HL-60/S4 treated with retinoic acid at 250 ng/mL for 4 days and 3 days (cell line): Measurements from ENCODE around the gene RPS27L.
"Not testable (repeated sequence)": the region's sequence is repeated elsewhere in the genome, so short reads cannot be mapped to it uniquely, and the experiment has no call there.

ENCODE experiments used
- in situ Hi-C: fragments of 300-500 bp; cut with MboI; formaldehyde crosslinking; loops from 2 replicates; pipeline ENCODE4 v1.7.0; 2022; ENCODE audit warnings: low sequenced_read_pairs

The RPS27L gene

DNA sequence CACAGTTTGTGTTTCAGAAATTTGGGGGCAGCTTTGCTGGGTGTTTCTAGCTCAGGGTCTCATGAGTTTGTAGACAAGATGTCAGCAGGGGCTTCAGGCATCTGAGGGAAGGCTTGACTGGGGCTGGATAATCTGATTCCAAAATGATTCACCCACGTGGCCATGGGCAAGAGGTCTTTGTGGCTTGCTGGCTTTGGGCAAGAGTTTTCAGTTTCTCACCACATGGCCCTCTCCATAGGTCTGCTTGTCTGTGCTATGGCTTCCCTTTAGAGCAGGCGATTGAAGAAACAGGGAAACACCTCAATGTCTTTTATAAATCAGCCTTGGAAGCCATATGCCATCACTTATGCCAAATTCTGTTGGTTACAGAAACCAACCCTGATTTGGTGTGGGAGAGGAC lies 11.9 kb downstream of the RPS27L start:
- in situ Hi-C loops: no loop called here

DNA sequence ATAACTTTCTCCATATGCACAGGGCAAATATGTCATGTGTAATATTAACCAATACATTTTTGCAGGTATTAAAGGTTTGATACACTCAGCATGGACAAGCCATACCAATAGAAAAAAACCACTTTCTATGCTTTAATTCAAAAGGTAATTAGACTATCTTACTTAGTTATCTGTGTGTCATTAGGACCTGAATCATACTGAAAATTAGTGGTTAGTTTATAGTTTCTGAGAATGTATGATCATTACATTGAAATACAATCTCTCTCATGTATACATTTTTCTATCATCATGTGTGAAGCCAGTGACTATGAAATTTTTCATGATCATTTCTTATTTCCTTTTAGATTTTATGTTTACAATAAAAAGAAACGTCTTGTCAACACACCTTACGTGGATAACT lies 16.3 kb downstream of the RPS27L start:
- in situ Hi-C loops: no loop called here

DNA sequence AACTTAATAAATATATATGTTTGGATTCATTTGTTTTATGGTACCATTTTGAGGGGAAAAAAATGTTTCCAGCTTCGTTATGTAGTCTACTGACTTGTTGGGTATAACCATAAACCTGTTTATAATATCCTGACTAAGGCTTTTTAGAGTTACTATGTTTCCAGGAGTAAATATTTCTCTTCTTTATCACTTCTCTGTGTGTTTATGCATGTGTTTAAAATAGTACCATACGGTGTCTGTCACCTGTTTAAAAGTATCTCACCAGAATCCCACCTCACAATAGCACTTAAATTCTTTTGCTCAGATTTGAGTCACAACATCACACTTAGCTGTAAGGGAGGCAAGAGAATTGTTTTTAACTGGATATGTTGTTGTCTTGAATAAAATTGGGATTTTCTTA lies 20.5 kb downstream of the RPS27L start:
- in situ Hi-C loops: no loop called here

DNA sequence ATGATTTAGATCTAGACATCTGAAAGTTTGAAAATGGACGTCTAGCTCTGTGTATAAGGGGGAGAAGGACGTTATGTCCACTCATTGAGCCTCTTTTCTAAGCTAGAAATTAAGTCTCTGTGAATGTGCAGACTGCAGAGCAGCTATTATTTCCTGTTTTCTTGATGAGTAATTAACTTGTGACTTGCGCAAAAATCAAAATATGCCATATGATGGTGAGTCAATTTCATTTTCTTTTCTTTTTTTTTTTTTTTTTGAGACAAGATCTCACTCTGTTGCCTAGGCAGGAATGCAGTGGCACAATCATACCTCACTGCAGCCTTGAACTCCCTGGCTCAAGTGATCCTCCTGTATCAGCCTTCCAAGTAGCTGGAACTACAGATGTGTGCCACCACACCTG lies 21.5 kb downstream of the RPS27L start:
- in situ Hi-C loops: no loop called here

DNA sequence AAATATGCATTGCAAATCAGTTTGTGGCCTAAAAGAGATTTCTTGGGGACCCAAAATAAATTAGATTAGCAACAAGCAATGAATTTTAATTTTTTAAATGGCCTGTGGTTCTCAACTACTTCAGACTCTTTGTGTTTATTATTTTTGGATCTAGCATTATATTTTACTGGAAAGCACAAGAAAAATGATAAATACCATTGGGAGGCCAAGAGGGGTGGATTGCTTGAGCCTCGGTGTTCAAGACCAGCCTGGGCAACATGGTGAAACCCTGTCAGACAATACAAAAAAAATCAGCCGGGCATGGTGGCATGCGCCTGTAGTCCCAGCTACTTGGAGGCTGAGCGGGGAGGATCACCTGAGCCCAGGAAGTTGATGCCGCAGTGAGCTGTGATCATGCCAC lies 22.0 kb downstream of the RPS27L start:
- in situ Hi-C loops: no loop called here

DNA sequence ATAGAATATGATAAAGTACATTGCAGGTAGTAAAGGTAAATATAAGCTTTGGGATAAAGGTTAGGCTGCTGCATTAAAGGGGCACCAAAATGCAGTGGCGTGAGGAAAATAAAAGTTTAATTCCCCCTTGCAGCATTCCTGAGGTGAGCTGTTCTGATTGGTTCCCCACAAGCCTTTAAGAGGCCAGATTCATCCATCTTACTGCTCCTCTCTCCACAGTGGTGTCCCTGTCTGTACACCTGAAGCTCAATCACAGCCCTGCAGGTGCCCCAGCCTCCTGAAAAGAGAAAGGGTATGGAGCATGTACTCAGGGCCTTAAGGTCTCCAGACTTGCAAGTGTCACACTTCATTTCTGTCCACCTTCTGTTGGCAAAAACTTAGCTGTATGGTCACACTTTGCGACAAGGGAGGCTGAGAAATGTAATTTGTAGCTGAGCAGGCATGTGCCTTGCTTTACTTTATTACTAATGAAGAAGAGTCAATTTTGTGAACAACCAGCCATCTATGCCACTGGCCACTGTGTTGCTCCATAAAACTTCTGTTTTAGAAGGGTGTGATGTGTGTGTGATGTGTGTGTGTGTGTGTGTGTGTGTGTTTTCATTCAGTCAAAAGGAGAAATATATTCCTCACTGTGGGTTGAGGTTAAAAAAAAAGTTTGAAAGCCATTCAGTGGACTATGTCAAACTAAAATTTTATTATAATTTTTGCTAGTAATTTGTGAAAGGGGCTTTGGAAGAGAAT lies 22.9 kb downstream of the RPS27L start:
- in situ Hi-C loops: no loop called here

DNA sequence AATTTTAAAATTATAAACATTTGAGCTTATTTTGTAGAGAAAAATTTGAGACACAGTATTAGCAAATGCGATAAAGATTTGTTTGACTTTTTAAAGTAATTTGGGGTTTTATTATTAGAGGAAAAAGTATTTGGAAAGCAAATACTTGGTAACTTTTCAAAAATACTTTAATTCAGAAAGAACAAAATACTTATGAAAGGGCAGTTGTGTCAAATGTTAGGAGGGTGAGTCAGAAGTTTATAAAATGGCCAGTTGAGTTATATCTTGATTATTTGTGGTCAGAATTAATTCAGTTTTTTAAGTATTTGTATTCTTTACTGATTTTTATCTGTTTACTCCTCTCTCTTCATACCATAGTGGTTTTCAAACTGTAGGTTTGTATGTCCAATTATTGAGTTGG lies 23.5 kb downstream of the RPS27L start:
- in situ Hi-C loops: no loop called here

DNA sequence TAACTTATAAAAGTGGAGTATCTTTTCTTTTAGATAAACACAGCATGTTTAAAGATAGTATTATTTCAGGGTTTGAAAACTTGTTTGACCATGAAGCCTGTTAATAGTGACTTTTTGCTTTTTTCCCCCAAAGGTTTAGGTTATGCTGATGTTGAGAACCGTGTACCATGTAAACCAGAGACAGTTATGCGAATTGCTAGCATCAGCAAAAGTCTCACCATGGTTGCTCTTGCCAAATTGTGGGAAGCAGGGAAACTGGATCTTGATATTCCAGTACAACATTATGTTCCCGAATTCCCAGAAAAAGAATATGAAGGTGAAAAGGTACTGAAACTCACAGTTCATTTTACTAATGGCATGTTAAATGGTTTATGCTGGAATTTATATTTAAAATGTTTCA lies 30.6 kb downstream of the RPS27L start:
- in situ Hi-C loops: no loop called here

DNA sequence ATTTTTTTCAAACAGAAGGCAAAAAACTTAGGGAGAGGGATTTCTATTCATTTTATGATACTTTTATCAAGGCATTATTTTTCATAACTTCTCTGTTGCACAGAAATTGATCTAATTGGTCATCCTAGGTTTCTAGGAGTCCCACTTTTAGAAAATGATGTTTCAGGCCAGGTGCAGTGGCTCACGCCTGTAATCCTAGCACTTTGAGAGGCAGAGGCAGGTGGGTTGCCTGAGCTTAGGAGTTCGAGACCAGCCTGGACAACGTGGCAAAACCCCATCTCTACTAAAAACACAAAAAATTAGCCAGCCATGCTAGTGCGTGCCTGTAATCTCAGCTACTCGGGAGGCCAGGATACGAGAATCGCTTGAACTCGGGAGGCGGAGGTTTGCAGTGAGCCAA lies 32.8 kb downstream of the RPS27L start:
- in situ Hi-C loops: no loop called here

DNA sequence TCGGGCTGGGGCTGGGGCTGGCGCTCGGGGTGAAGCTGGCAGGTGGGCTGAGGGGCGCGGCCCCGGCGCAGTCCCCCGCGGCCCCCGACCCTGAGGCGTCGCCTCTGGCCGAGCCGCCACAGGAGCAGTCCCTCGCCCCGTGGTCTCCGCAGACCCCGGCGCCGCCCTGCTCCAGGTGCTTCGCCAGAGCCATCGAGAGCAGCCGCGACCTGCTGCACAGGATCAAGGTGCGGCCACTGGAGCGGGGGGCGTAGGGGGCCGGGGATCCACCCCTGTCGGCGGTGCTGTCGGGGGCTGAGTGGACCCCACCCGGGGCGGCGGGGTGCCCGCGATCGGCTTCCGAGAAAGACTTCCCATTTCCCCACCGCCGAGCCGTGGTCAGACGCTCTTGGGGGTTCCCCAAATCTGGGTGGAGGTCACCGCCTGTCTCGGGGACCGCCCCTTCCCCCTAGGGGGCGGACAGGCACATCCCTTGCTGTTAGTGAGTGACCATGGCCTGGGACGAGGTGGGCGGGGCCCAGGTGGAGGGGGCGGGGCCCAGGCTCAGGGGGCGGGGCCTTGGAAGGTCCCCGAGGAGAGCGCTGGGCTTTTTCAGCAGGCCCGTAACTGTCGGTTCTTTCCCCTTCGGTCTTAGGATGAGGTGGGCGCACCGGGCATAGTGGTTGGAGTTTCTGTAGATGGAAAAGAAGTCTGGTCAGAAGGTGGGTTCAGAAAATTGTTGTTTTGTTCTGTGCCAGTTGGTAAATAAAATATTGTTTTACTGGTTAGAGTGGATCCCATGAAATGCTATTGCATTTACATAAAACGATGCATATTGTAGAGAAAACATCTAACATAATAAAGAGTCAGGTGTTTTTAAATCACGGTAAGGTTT lies 35.0 kb downstream of the RPS27L start:
- in situ Hi-C loops: no loop called here

DNA sequence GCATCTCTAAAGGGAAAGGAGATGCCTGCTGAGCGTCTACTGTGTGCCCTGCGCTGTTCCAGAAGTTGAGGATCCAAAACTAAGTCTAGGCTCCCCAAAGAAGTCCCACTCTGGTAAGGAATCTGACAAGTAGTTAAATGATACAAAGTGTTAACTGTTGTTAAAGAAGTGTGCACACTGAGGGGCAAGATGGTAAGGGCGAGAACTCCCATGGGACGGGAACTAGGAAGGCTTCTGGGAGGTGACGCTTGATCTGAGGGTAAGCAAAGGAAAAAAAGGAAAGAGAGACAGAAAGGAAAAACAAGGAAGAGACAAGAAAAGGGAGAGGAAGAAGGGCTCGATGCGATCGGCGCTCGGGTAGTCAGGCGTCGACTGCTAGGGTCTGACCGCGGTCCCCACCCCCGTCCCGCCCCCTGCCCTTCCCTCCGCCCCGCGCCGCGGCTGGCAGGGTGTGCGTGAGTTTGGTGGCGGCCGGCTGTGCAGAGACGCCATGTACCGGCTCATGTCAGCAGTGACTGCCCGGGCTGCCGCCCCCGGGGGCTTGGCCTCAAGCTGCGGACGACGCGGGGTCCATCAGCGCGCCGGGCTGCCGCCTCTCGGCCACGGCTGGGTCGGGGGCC lies 35.8 kb downstream of the RPS27L start, which contains the start of gene LACTB:
TSS of gene LACTB (plus strand) at position 480 of the 620 bp plus-strand sequence. CDS start at position 491, 11 bp downstream.
- in situ Hi-C loops: no loop called here

DNA sequence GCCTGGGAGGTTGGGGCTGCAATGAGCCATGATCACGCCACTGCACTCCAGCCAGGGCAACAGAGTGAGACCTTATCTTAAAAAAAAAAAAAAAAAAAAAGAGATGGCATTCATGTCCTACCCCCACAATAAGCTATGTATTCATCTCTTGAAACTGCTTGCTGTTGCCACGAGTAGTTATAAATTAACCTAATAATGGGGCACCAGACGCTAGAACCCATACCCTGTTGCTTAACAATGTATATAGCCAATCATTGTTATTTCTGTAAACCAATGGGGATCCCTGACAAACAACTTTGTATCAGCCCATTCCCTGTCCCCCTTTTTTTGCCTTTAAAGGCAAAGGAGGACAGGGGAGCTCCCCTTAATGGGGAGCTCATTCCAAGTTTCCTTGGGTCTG lies 38.4 kb downstream of the RPS27L start:
- in situ Hi-C loops: no loop called here

DNA sequence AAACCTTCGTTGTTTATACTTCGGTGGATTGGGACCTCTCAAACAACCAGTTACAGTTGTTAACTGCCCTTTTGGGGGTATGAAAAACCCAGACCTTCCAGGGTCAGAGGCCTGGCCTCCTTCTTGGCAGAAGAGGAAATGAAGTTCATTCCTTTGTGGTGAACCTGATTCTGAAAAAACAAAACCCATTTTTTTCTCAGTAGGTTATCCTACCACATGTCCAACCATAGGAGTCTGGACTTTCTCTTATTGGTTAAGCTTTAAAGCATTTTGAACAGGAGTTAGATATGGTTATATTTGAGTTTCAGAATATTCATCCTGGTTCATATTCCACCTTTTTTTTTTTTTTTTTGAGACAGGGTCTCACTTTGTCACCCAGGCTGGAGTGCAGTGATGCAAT lies 42.8 kb downstream of the RPS27L start:
- in situ Hi-C loops: no loop called here

DNA sequence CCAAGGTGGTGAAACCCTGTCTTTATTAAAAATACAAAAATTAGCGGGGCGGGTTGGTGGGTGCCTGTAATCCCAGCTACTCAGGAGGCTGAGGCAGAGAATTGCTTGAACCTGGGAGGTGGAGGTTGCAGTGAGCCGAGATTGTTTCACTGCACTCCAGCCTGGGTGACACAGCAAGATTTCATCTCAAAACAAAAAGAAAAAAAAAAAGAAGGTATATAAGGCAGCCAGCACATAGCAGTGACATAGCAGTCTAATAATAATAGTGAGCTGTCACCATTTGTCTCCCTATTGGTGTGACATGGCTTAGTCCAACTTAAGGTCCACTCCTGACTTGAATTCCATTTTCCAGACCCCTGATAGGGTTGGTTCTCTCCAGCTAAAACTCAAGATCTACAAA lies 44.4 kb downstream of the RPS27L start:
- in situ Hi-C loops: no loop called here

DNA sequence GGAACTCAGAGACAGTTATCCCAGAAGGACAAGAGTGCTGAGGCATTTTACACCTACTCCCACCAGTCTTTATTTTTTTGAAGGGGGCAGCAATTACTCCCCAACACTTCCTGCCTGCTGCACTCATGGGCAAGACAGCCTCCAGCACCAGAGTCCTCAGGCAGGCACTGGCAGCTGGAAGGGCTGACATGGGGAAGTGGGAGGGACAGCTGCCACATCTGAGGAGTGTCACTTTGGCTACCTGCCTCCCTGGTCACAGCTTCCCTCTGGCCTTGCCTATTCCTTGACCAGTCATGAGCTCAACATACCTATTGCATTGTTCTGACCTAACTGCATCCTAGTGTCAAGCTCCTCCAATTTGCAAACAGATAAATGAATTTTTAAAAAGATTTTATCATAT lies 45.8 kb downstream of the RPS27L start:
- in situ Hi-C loops: no loop called here

DNA sequence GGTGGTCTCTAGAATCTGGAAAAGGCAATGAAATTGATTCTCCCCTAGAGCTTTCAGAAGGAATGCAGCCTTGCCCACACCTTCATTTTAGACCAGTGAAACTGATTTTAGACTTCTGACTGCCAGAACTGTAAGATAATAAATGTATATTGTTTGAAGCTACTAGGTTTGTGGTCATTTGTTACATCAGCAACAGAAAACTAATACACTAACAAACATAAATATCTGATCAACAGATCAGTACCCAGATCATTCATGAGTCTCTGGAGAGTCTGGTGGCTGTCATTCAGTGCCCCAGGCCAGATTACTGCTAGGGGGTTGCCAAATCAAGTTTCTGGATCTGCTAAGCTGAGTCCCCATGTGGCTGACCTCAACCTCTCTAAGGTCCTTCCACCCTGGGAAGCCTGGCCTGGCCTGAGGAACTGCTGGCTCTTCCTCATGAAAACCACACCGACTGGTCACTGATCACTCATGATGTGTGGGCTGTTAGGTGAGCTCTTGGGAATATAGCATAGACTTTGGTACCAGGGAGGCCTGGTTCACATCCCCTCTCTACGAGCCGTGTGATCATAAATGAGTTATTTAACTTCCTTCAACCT lies 46.8 kb downstream of the RPS27L start:
- in situ Hi-C loops: no loop called here

DNA sequence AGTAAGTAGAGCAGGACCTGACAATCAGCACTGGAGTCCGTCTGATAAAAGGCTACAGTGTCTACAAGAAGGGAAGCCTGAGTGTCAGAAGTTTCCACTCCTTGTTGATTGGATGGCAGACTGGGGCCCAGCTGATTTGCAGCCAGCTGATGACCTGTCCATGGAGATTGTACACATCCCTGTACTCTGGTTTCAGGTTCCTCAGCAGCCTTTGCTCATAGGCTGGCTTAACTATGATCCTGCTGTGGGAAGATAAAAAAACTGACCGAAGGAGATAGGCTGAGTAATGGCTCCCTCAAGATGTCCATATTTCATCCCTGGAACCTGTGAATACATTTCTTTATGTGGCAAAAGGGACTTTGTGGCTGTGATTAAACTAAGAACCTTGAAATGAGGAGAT lies 47.4 kb downstream of the RPS27L start:
- in situ Hi-C loops: no loop called here

DNA sequence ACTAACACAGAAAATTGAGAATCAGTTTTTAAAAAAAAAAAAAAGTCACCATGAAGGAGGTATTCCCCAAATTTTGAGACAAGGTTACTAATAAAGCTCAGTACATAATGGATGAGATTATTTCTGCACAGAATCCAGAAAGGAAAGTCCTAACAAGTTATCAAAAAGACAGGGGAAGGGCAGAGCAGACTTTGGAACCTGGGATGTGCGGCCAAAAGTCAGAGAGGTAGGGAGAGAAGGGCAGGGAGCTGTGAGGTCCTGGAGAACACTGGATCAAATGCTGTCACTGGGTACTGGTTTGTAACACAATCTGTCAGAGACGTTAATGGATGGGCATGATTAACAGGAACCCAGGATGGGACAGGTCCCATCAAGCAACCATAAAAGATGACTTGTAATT lies 47.8 kb downstream of the RPS27L start:
- in situ Hi-C loops: no loop called here

DNA sequence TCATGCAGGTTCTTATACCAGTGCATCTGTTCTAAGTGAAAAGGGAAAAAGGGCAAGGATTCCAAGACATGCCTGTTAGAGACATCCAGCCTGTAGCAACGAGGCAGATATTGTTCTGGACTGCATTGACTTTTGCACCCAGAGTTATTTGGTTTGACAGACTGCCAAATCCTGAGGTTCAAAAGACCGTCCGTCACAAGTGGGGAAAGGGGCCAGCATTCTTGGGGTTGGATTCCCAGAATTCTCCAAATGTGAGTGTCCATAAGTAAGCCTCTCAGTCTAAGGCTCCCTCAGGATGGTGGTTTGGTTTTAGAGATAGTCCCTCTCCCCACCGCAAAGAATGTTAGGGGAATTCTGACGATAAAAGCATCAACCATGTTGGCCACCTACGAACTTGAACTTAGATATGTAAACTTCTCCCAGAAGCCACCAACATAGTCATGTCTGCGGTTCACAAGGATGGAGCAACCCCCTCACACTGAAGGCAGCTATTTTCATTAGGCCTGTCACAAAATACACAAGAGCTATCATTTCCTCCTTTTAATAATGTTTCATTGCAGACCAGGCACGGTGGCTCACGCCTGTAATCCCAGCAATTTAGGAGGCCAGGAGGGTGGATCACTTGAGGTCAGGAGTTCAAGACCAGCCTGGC lies 49.3 kb downstream of the RPS27L start:
- in situ Hi-C loops: no loop called here

DNA sequence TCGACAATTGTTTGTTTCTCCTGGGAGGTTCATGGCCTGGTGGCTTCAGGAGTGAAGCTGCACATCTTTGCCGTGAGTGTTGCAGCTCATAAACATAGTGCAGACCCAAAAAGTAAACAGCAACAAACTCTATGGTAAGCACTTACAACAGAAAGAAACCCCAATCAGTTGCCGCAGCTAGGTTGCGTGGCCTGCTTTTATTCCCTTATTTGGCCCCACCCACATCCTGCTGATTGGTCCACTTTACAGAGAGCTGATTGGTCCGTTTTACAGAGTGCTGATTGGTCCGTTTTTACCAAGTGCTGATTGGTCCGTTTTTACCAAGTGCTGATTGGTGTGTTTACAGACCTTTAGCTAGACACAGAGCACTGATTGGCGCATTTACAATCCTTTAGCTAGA lies 51.9 kb downstream of the RPS27L start:
- in situ Hi-C loops: not testable (repeated sequence)

DNA sequence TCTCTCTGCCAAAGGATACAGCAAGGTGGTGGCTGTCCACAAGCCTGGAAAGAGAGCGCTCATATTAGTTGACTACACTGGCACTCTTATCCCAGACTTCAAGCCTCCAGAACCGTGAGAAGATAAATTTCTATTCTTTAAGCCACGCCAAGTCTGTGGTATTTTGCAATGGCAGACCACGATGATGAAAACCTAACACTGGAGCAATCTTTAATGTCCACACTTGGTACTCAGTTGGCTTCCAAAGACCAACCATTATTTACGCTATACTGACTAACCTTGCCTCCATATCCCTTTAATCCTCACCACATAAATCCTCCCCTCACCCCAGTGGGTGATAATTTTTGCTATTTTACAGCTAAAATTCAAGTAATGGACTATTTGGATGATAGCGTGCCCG lies 52.5 kb downstream of the RPS27L start:
- in situ Hi-C loops: no loop called here
